HEK293 (cell line): Measurements from ENCODE around the gene MYRFL.

Source experiments
- RBAK ChIP-seq: fragments of 450-650 bp; formaldehyde crosslinking; IDR thresholded peaks from 2 replicates; pipeline ENCODE4 v1.5.1; 2016; ENCODE audit warnings: missing biosample characterization, missing genetic modification characterization
- ZBTB7A ChIP-seq: fragments of 450-650 bp; formaldehyde crosslinking; IDR thresholded peaks from 2 replicates; pipeline ENCODE4 v1.5.1; 2016; ENCODE audit warnings: low read depth, missing biosample characterization, missing genetic modification characterization
- ZNF274 ChIP-seq, 2 experiments: fragments of 200-500 bp in 1 of 2; fragments of 450-650 bp in 1 of 2; sonication (Bioruptor generic) in 1 of 2; formaldehyde crosslinking in 1 of 2; IDR thresholded peaks; 2 replicates each; pipeline versions ENCODE4 v1.5.1 to v1.6.1; 2014 to 2016; ENCODE audit warnings: borderline replicate concordance in 1 of 2, inconsistent platforms in 1 of 2, low read length in 1 of 2, missing biosample characterization in 1 of 2, missing genetic modification characterization in 1 of 2
- ZNF660 ChIP-seq: fragments of 450-650 bp; IDR thresholded peaks from 2 replicates; pipeline ENCODE4 v1.5.1; 2018; ENCODE audit warnings: missing biosample characterization, mild to moderate bottlenecking, missing genetic modification characterization
- ZNF707 ChIP-seq: fragments of 450-650 bp; formaldehyde crosslinking; IDR thresholded peaks from 2 replicates; pipeline ENCODE4 v1.5.1; 2016; ENCODE audit warnings: missing biosample characterization, missing genetic modification characterization
- ZSCAN23 ChIP-seq: fragments of 450-650 bp; formaldehyde crosslinking; IDR thresholded peaks from 2 replicates; pipeline ENCODE4 v1.5.1; 2016; ENCODE audit warnings: missing biosample characterization, missing genetic modification characterization
- TF ChIP-seq, protein P1 (sequence below): fragments of 450-650 bp; formaldehyde crosslinking; IDR thresholded peaks from 2 replicates; pipeline ENCODE4 v1.5.1; 2016; ENCODE audit warnings: missing biosample characterization, missing genetic modification characterization

DNA sequence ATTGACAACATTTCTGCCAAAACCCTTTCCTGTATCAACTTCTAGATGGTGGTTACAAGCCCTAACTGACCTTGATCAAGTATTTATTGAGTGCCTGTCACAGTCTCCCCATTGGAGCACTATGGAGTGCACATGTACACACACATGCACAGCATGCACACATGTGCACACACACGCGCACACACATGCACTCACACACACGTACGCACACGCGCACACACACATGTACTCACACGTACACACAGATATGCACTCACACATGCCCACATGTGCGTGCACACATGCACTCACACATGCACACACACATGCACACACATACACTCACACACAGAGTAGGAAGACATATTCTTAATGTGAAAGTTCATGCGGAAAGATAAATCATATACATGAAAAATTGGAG lies 43.7 kb downstream of the MYRFL start:
- TF ChIP-seq, protein P1, sequence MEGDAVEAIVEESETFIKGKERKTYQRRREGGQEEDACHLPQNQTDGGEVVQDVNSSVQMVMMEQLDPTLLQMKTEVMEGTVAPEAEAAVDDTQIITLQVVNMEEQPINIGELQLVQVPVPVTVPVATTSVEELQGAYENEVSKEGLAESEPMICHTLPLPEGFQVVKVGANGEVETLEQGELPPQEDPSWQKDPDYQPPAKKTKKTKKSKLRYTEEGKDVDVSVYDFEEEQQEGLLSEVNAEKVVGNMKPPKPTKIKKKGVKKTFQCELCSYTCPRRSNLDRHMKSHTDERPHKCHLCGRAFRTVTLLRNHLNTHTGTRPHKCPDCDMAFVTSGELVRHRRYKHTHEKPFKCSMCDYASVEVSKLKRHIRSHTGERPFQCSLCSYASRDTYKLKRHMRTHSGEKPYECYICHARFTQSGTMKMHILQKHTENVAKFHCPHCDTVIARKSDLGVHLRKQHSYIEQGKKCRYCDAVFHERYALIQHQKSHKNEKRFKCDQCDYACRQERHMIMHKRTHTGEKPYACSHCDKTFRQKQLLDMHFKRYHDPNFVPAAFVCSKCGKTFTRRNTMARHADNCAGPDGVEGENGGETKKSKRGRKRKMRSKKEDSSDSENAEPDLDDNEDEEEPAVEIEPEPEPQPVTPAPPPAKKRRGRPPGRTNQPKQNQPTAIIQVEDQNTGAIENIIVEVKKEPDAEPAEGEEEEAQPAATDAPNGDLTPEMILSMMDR (tag by site-specific recombination): no peak
- TF ChIP-seq RBAK (tag by site-specific recombination) (no peak), ZNF660 (no peak), ZNF707 (tag by site-specific recombination) (no peak), ZNF274 (IDR thresholded peaks at IDR 0.05; ENCODE audit: low read length) (no peak), ZNF274 (tag by site-specific recombination; IDR thresholded peaks at IDR 0.05; ENCODE audit: borderline replicate concordance) (no peak), ZSCAN23 (tag by site-specific recombination) (no peak), ZBTB7A (tag by site-specific recombination) (no peak)
